ENCODE results near the gene PTMS. TPM values are rescaled to one million over a fixed set of nuclear protein-coding genes. Genes with fewer than 3 reads are reported as not detected.

The PTMS gene
- total RNA-seq, 1 donor from 2014 or later = 480 TPM

- H3K9me3 Mint-ChIP-seq (ENCODE audit: low read depth) = no peaks in the 10 kb centered on the region
- H3K27ac Mint-ChIP-seq = no peak overlapping the region
- peaks cover 36% of the 10 kb centered on the region for H3K27me3 Mint-ChIP-seq
- peaks cover 40% of the 10 kb centered on the region for H3K4me1 Mint-ChIP-seq (ENCODE audit: low read depth)
- no peak for DNase-seq (ENCODE audit: low spot score, unreplicated experiment)
- peaks cover 25% of the 10 kb centered on the region for H3K36me3 Mint-ChIP-seq (ENCODE audit: insufficient read depth)
- no peak overlapping the region for H3K4me3 Mint-ChIP-seq (ENCODE audit: low read depth)
- TF ChIP-seq CTCF (IDR thresholded peaks at IDR 0.05; ENCODE audit: unreplicated experiment) = no peak
These were observed 3.9 kb downstream of the PTMS start for GRCh38 chr12:6770094-6770493.

DNA sequence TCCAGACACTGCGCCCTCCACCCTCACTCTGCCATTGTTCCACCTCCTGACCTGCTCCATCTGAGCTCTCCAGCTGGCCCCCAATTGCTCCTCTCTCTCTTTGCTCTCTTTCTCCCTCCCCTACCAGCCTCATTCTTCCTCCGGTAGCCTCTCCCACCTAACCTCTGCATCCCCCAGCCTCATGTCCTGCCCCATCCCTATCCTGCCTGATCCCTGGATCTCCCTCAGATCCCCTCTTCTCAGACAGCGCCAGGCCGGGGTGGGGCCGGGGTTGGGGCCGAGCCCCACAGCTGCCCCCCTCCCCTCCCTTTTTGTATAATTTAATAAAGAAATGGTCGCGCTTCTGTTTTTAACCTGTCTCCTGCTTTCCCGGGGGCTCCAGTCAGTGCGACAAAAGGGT, 4.4 kb downstream of the PTMS start:
- DNase-seq (ENCODE audit: low spot score, unreplicated experiment) = no peak
- Mint-ChIP-seq H3K36me3 (ENCODE audit: insufficient read depth) (peaks cover 26% of the 10 kb centered on the region), H3K9me3 (ENCODE audit: low read depth) (no peaks in the 10 kb centered on the region), H3K4me1 (ENCODE audit: low read depth) (peaks cover 40% of the 10 kb centered on the region), H3K4me3 (ENCODE audit: low read depth) (no peak overlapping the region), H3K27me3 (peaks cover 41% of the 10 kb centered on the region), H3K27ac (no peak overlapping the region)
- TF ChIP-seq CTCF (IDR thresholded peaks at IDR 0.05; ENCODE audit: unreplicated experiment) = no peak

DNA sequence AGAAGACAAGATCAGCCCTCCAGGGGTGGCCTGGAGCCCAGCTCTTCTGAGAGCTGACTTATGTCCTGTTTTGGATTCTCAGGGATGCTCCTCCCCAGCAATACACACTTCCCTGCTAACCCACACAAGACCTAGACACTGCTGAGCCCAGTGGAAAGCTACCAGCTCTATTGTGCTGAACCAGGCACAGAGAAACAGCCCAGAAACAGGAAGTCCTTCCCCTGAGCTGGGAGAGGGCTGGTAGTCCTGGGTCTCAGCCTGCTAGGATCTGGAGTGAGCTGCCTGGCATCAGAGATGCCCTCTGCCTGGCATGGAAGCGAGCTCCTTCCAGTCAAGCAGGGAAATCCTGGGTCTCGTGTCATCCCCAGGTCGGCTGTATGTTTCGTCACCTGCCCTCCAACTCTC, 4.9 kb downstream of the PTMS start:
- H3K27me3 Mint-ChIP-seq = peaks cover 46% of the 10 kb centered on the region
- no peaks in the 10 kb centered on the region for H3K9me3 Mint-ChIP-seq (ENCODE audit: low read depth)
- H3K27ac Mint-ChIP-seq = no peak overlapping the region

DNA sequence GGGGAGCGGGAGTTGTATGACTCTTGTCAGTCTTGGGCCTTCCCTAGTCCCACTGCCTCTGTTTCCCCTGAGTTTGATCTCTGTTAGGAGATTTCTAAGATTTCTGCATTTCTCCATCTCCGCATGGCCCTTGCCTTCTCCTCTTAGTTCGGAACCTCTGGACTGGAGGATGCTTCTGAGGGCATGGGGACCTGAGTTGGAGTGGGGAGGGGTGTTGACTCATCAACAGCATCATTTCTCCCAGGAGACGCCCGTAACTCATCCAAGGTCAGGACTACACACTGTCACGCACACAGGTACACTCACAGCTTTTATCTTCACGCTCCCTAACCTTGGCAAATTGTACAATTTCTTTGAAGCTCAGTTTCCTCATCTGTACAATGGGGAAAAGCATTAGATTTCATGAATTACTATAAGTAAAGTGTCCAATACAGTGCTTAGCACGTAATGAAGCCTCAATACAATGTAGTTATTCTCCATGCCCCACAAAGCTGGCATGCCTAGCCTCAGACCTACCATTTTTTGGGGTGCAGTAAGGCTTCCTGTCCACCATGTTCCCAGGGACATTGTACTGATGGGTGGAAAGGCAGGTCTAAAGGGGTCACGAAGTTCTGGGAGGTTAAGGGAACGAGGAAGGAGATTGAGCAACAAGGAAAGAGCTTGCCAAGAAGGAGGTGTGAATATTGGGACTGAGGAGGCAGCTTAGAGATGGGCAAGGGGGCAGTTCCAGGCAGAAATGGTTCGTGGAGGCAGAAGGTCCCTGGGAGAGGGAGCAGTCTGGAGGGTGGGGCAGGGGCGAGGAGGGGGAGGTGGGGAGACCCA, 5.6 kb downstream of the PTMS start:
- H3K4me3 Mint-ChIP-seq (ENCODE audit: low read depth) = no peak overlapping the region
- H3K4me1 Mint-ChIP-seq (ENCODE audit: low read depth) = peaks cover 49% of the 10 kb centered on the region
- H3K27me3 Mint-ChIP-seq = peaks cover 52% of the 10 kb centered on the region
- no peak overlapping the region for H3K27ac Mint-ChIP-seq
- DNase-seq (ENCODE audit: low spot score, unreplicated experiment) = no peak
- peaks cover 26% of the 10 kb centered on the region for H3K36me3 Mint-ChIP-seq (ENCODE audit: insufficient read depth)
- H3K9me3 Mint-ChIP-seq (ENCODE audit: low read depth) = no peaks in the 10 kb centered on the region
- TF ChIP-seq CTCF (IDR thresholded peaks at IDR 0.05; ENCODE audit: unreplicated experiment) = no peak

More for the DNA sequence above, 4.9 kb downstream of the PTMS start:
- Mint-ChIP-seq H3K36me3 (ENCODE audit: insufficient read depth) (peaks cover 26% of the 10 kb centered on the region), H3K4me3 (ENCODE audit: low read depth) (no peak overlapping the region), H3K4me1 (ENCODE audit: low read depth) (peaks cover 44% of the 10 kb centered on the region)
- TF ChIP-seq CTCF (IDR thresholded peaks at IDR 0.05; ENCODE audit: unreplicated experiment) = no peak
- no peak for DNase-seq (ENCODE audit: low spot score, unreplicated experiment)

DNA sequence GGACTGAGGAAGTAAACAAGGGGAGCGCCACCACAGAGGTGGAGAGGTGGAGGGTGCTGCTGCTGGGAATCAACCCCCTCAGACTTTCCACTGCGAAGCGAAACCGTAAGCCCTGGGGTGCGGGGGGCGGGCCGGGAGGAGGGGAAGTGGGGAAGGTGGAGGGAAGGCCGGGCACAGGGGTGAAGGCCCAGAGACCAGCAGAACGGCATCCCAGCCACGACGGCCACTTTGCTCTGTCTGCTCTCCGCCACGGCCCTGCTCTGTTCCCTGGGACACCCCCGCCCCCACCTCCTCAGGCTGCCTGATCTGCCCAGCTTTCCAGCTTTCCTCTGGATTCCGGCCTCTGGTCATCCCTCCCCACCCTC, 6.2 kb downstream of the PTMS start, which contains the start of gene LAG3:
TSS of gene LAG3 (plus strand) at position 190 of the 365 bp plus-strand sequence. CDS start 333 bp downstream, outside the sequence.
- TF ChIP-seq CTCF (IDR thresholded peaks at IDR 0.05; ENCODE audit: unreplicated experiment) = no peak
- Mint-ChIP-seq H3K27me3 (peaks cover 58% of the 10 kb centered on the region), H3K27ac (no peak within 1 kb of the TSS), H3K9me3 (ENCODE audit: low read depth) (no peaks in the 10 kb centered on the region), H3K4me1 (ENCODE audit: low read depth) (peaks cover 48% of the 10 kb centered on the region), H3K4me3 (ENCODE audit: low read depth) (no peak within 1 kb of the TSS), H3K36me3 (ENCODE audit: insufficient read depth) (peaks cover 26% of the 10 kb centered on the region)
- DNase-seq (ENCODE audit: low spot score, unreplicated experiment) = no peak
